GM21381 (cell line): ENCODE measurements around the gene GPR137.

Experiments
- ATAC-seq: cut with Tn5 transposase; IDR thresholded peaks from one replicate; pipeline ENCODE4 v1.9.1; 2021; ENCODE audit warnings: mild to moderate bottlenecking, moderate library complexity; ENCODE audit not compliant: unreplicated experiment

GPR137 gene

DNA sequence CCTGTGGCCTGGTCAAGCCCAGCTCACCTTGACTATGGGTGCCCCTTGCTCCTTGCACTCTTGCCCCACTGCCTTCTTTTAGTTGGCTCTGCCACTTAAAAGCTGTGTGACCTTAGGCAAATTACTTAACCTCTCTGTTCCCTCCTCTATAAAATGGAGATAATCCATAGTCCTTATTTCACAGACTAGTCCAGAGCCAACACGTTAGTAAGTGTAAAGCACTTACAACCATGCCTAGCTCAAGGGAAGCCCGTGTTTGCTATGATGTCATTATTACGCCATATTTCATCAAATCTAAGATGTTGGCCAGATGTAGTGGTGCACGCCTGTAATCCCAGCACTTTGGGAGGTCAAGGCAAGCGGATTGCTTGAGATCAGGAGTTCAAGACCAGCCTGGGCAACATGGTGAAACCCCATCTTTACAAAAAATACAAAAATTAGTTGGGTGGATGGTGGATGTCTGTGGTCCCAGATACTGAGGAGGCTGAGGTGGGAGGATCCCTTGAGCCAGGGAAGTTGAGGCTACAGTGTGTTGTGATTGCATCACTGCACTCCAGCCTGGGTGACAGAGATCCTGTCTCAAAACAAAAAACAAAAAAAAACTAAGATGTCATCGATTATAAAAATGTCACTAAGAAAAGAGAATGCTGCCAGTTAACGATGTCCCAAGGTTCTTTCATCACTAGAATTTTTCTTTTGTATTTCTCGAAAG lies 52.0 kb downstream of the GPR137 start:
- no peak for ATAC-seq

DNA sequence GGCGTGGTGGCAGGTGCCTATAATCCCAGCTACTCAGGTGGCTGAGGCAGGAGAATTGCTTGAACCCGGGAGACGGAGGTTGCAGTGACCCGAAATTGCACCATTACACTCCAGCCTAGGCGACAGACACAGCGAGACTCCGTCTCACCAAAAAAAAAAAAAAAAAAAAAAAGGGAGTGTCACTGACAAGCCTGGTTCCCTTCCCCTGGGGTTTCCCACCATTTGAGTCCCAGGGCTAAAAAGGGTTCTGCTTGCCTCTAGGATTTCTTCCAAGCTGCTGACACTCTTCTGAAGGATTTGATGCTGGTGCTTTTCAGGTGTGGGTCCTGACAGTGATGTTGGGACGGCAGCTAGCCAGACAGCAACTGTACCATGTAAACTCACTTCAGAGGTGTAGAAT lies 53.1 kb downstream of the GPR137 start:
- no peak for ATAC-seq
